BE2C (cell line): ENCODE measurements around the gene SARS2.
A peak's percentile ranks its signal among the peaks of the same experiment; 100 is the strongest.

Experiments used
- DNase-seq: peaks from one replicate; pipeline ENCODE4 v3.0.0-alpha.2; 2020
- H3K27me3 ChIP-seq: fragments of 250-450 bp; sonication (Bioruptor Pico); 2 replicates; pipeline ENCODE4 v1.5.1; 2020; ENCODE audit warnings: mild to moderate bottlenecking
- H3K36me3 ChIP-seq: fragments of 250-450 bp; sonication (Bioruptor Pico); 2 replicates; pipeline ENCODE4 v1.5.1; 2020; ENCODE audit warnings: mild to moderate bottlenecking
- H3K4me1 ChIP-seq: fragments of 250-450 bp; sonication (Bioruptor Pico); 2 replicates; pipeline ENCODE4 v1.5.1; 2020
- H3K4me3 ChIP-seq: 2 replicates; pipeline ENCODE4 v1.5.1; 2011; ENCODE audit warnings: low read depth, low read length
- H3K9me3 ChIP-seq: fragments of 250-450 bp; sonication (Bioruptor Pico); 2 replicates; pipeline ENCODE4 v1.5.1; 2020
- CTCF ChIP-seq: IDR thresholded peaks from 2 replicates; pipeline ENCODE4 v1.5.1; 2012; ENCODE audit warnings: mild to moderate bottlenecking, low read depth, low read length

The SARS2 gene

GRCh38 chr19:38869160-38869835 lies 61.3 kb downstream of the SARS2 start:
- peak; percentile 49 for DNase-seq
- no peaks in the 10 kb centered on the region for H3K4me1 ChIP-seq

GRCh38 chr19:38868551-38868950 lies 62.0 kb downstream of the SARS2 start:
- TF ChIP-seq CTCF, result no peak
- no peaks in the 10 kb centered on the region for H3K36me3 ChIP-seq
- H3K9me3 ChIP-seq, result no peaks in the 10 kb centered on the region
- H3K27me3 ChIP-seq, result no peaks in the 10 kb centered on the region
- no peaks in the 10 kb centered on the region for H3K4me1 ChIP-seq
- peak overlapping the region; percentile 67 for H3K4me3 ChIP-seq
- DNase-seq, result no peak

More at GRCh38 chr19:38869160-38869835, 61.3 kb downstream of the SARS2 start:
- H3K4me3 ChIP-seq, result peak overlapping the region; percentile 67
- H3K36me3 ChIP-seq, result no peaks in the 10 kb centered on the region
- TF ChIP-seq CTCF, result no peak
- no peaks in the 10 kb centered on the region for H3K9me3 ChIP-seq
- no peaks in the 10 kb centered on the region for H3K27me3 ChIP-seq

GRCh38 chr19:38867171-38867780 lies 63.3 kb downstream of the SARS2 start:
- Histone ChIP-seq H3K27me3 (no peaks in the 10 kb centered on the region), H3K36me3 (no peaks in the 10 kb centered on the region), H3K9me3 (no peaks in the 10 kb centered on the region), H3K4me3 (no peak overlapping the region), H3K4me1 (peaks cover 5% of the 10 kb centered on the region; the same call in 1 of the 2 replicates)
- no peak for TF ChIP-seq CTCF
- no peak for DNase-seq
